DOHH2 (cell line): ENCODE results near the gene PRIM2.
"Not testable (repeated sequence)": the region's sequence is repeated elsewhere in the genome, so short reads cannot be mapped to it uniquely, and the experiment has no call there.

Source experiments
- H3F3A ChIP-seq: fragments of 200-600 bp; sonication (generic), shearing (Covaris generic); 2 replicates; pipeline ENCODE4 v1.6.0; 2016; ENCODE audit warnings: antibody characterized with exemption, mild to moderate bottlenecking; ENCODE audit not compliant: control insufficient read depth, insufficient read depth
- H3K27ac ChIP-seq: fragments of 200-600 bp; sonication (generic); 2 replicates; pipeline ENCODE4 v1.5.1; 2014; ENCODE audit warnings: low read depth, mild to moderate bottlenecking, low read length, moderate library complexity
- H3K27me3 ChIP-seq: fragments of 200-600 bp; sonication (generic); 2 replicates; pipeline ENCODE4 v1.6.1; 2014; ENCODE audit warnings: mild to moderate bottlenecking, low read length, mixed read lengths; ENCODE audit not compliant: control insufficient read depth
- H3K36me3 ChIP-seq: fragments of 200-600 bp; sonication (generic); 2 replicates; pipeline ENCODE4 v1.6.1; 2014; ENCODE audit warnings: mild to moderate bottlenecking, low read length, moderate library complexity, mixed read lengths; ENCODE audit not compliant: control insufficient read depth
- H3K4me1 ChIP-seq: fragments of 200-600 bp; sonication (generic); 2 replicates; pipeline ENCODE4 v1.6.1; 2014; ENCODE audit warnings: mild to moderate bottlenecking, low read length, mixed read lengths; ENCODE audit not compliant: control insufficient read depth
- H3K4me2 ChIP-seq: fragments of 200-600 bp; sonication (generic); 2 replicates; pipeline ENCODE4 v1.6.0; 2014; ENCODE audit warnings: mild to moderate bottlenecking, low read length, moderate library complexity
- H3K4me3 ChIP-seq: fragments of 200-600 bp; sonication (generic); 2 replicates; pipeline ENCODE4 v1.5.1; 2014; ENCODE audit warnings: mild to moderate bottlenecking, low read length, mixed read lengths
- H3K79me2 ChIP-seq: fragments of 200-600 bp; sonication (generic); 2 replicates; pipeline ENCODE4 v1.6.1; 2014; ENCODE audit warnings: mild to moderate bottlenecking, low read length, mixed read lengths; ENCODE audit not compliant: control insufficient read depth
- H3K9me2 ChIP-seq: fragments of 200-600 bp; sonication (generic); replicated peaks from 2 replicates; pipeline ENCODE4 v1.6.1; 2014; ENCODE audit warnings: mild to moderate bottlenecking, low read length, mixed read lengths; ENCODE audit not compliant: control insufficient read depth
- H3K9me3 ChIP-seq: fragments of 200-600 bp; sonication (generic); 2 replicates; pipeline ENCODE4 v1.6.1; 2014; ENCODE audit warnings: antibody characterized with exemption, low read length, mixed read lengths; ENCODE audit not compliant: control insufficient read depth, insufficient read depth
- H4K20me1 ChIP-seq: fragments of 200-600 bp; sonication (generic); 2 replicates; pipeline ENCODE4 v1.6.0; 2014; ENCODE audit warnings: low read depth, mild to moderate bottlenecking, antibody characterized with exemption, low read length, moderate library complexity; ENCODE audit not compliant: control insufficient read depth, insufficient read depth
- CTCF ChIP-seq: fragments of 200-600 bp; sonication (generic); IDR thresholded peaks from one replicate; pipeline ENCODE4 v1.5.1; 2014; ENCODE audit warnings: antibody characterized with exemption, mild to moderate bottlenecking, low read depth, low read length; ENCODE audit not compliant: poor library complexity, severe bottlenecking
- EZH2phosphoT487 ChIP-seq: fragments of 200-600 bp; sonication (generic); IDR thresholded peaks from 2 replicates; pipeline ENCODE4 v1.6.1; 2017; ENCODE audit warnings: borderline replicate concordance, mild to moderate bottlenecking, antibody characterized with exemption, low read length, moderate library complexity, mixed read lengths

PRIM2 gene

GRCh38 chr6:57329933-57330332 is 12.5 kb downstream of the PRIM2 start:
- TF ChIP-seq EZH2phosphoT487 (no peak), CTCF (no peak)
- no peak overlapping the region for H3K4me2 ChIP-seq
- H3K36me3 ChIP-seq, result peaks cover 93% of the 10 kb centered on the region
- no peaks in the 10 kb centered on the region for H3K9me2 ChIP-seq
- no peaks in the 10 kb centered on the region for H3F3A ChIP-seq
- H3K27me3 ChIP-seq, result no peaks in the 10 kb centered on the region
- no peaks in the 10 kb centered on the region for H4K20me1 ChIP-seq
- H3K4me3 ChIP-seq, result no peak overlapping the region
- no peak overlapping the region for H3K27ac ChIP-seq
- peaks cover 51% of the 10 kb centered on the region for H3K79me2 ChIP-seq
- peaks cover 12% of the 10 kb centered on the region for H3K9me3 ChIP-seq
- no peaks in the 10 kb centered on the region for H3K4me1 ChIP-seq

GRCh38 chr6:57342148-57342669 is 24.8 kb downstream of the PRIM2 start:
- no peaks in the 10 kb centered on the region for H3K9me2 ChIP-seq
- TF ChIP-seq CTCF (no peak), EZH2phosphoT487 (no peak)
- no peaks in the 10 kb centered on the region for H3K9me3 ChIP-seq
- H3K27me3 ChIP-seq, result no peaks in the 10 kb centered on the region
- no peak overlapping the region for H3K4me3 ChIP-seq
- H3F3A ChIP-seq, result no peaks in the 10 kb centered on the region
- H3K27ac ChIP-seq, result no peak overlapping the region
- no peaks in the 10 kb centered on the region for H4K20me1 ChIP-seq
- no peaks in the 10 kb centered on the region for H3K79me2 ChIP-seq
- H3K4me1 ChIP-seq, result no peaks in the 10 kb centered on the region
- no peak overlapping the region for H3K4me2 ChIP-seq
- H3K36me3 ChIP-seq, result no peaks in the 10 kb centered on the region

GRCh38 chr6:57343342-57343741 is 25.9 kb downstream of the PRIM2 start:
- H3K9me2 ChIP-seq, H3K9me3 ChIP-seq, H3K27ac ChIP-seq, H3K27me3 ChIP-seq, H3F3A ChIP-seq, H3K79me2 ChIP-seq, H3K4me2 ChIP-seq, H3K4me3 ChIP-seq, H4K20me1 ChIP-seq, H3K36me3 ChIP-seq, H3K4me1 ChIP-seq: not testable (repeated sequence)

- H3K79me2 ChIP-seq, H3K27ac ChIP-seq, H3K27me3 ChIP-seq, H4K20me1 ChIP-seq, H3K4me2 ChIP-seq, H3K9me2 ChIP-seq, H3K9me3 ChIP-seq, H3F3A ChIP-seq, H3K4me3 ChIP-seq, H3K36me3 ChIP-seq, H3K4me1 ChIP-seq: not testable (repeated sequence)
These were observed 29.3 kb downstream of the PRIM2 start for GRCh38 chr6:57346715-57347114.

- not testable (repeated sequence) for H3K27ac ChIP-seq, H3K4me3 ChIP-seq, H3K4me2 ChIP-seq, H3K9me2 ChIP-seq, H3F3A ChIP-seq, H3K36me3 ChIP-seq, H3K79me2 ChIP-seq, H3K27me3 ChIP-seq, H3K9me3 ChIP-seq, H3K4me1 ChIP-seq, H4K20me1 ChIP-seq
These were observed 30.2 kb downstream of the PRIM2 start for GRCh38 chr6:57347597-57347996.

- H3K36me3 ChIP-seq, H3K4me1 ChIP-seq, H4K20me1 ChIP-seq, H3K4me2 ChIP-seq, H3K9me3 ChIP-seq, H3K79me2 ChIP-seq, H3K4me3 ChIP-seq, H3K9me2 ChIP-seq, H3F3A ChIP-seq, H3K27me3 ChIP-seq, H3K27ac ChIP-seq: not testable (repeated sequence)
These were observed 33.0 kb downstream of the PRIM2 start for GRCh38 chr6:57350443-57350842.

GRCh38 chr6:57352596-57352995 is 35.2 kb downstream of the PRIM2 start:
- H4K20me1 ChIP-seq, H3K27me3 ChIP-seq, H3F3A ChIP-seq, H3K9me3 ChIP-seq, H3K4me3 ChIP-seq, H3K4me2 ChIP-seq, H3K79me2 ChIP-seq, H3K9me2 ChIP-seq, H3K4me1 ChIP-seq, H3K27ac ChIP-seq, H3K36me3 ChIP-seq: not testable (repeated sequence)
